SK-MEL-5 (cell line): ENCODE measurements around the gene FNIP1. TPM values are rescaled to one million over a fixed set of nuclear protein-coding genes. Genes with fewer than 3 reads are reported as not detected.
A peak's percentile ranks its signal among the peaks of the same experiment; 100 is the strongest.

ENCODE experiments used
- DNase-seq: peaks from one replicate; pipeline ENCODE4 v3.0.0-alpha.2; 2016; ENCODE audit warnings: low read depth, low spot score
- in situ Hi-C: cut with HindIII; loops from 2 replicates; pipeline ENCODE4 v1.10.0; 2016; ENCODE audit warnings: low sequenced_read_pairs, high pct_unique_total_duplicates, low pct_unique_long_range_greater_than_20kb
- total RNA-seq: library from RNA; depleted of rRNA; stranded (reverse); fragments of >200 nt; shearing (Covaris generic); gene quantifications from 2 replicates; pipeline ENCODE4 v1.2.3, GENCODE V29; 2014

FNIP1 gene
- total RNA-seq, 1 experiment from 2014 or later, result 36.2 TPM

- in situ Hi-C loops, result no loop called here
- DNase-seq, result no peak
Observed at GRCh38 chr5:131672776-131673175, 124.0 kb downstream of the FNIP1 start.

DNA sequence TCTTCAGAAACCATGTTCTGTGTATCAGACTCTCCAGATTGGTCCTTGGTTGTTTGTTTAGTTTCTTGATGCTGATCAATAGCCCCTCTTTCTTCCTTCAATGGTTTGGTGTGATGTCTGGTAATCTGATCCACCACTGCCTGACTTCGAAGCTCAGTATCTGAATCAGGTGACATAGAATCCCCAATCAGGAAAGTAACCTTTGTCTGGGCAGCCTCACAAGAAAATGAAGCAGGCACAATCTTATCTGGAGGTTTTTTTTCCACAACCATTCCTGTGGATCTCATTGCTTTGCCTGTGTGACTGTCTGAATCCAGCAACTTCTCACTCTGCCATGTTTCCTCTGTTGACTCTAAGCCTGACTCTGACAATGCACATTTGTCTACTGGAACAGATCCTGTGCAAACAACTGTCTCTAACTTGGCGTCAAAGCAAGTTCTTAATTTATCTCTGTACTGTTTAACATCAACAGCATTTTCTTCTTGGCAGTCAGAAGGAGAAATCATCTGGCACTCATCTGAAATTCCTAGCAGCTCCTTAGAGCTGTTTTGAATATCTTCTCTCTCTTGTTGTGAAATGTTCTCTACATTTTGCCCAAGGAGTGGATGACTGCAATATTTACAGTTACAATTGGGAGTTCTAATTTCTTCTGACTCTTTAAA lies 124.7 kb downstream of the FNIP1 start:
- peak; percentile 64 for DNase-seq
- in situ Hi-C loops, result no loop called here

- in situ Hi-C loops, result no loop called here
- DNase-seq, result peak; percentile 78
Observed at GRCh38 chr5:131671409-131671808, 125.4 kb downstream of the FNIP1 start.

- no peak for DNase-seq
- in situ Hi-C loops, result no loop called here
Observed at GRCh38 chr5:131664929-131665328, 131.9 kb downstream of the FNIP1 start.

- no peak for DNase-seq
- in situ Hi-C loops, result no loop called here
Observed at GRCh38 chr5:131661933-131662332, 134.9 kb downstream of the FNIP1 start.

DNA sequence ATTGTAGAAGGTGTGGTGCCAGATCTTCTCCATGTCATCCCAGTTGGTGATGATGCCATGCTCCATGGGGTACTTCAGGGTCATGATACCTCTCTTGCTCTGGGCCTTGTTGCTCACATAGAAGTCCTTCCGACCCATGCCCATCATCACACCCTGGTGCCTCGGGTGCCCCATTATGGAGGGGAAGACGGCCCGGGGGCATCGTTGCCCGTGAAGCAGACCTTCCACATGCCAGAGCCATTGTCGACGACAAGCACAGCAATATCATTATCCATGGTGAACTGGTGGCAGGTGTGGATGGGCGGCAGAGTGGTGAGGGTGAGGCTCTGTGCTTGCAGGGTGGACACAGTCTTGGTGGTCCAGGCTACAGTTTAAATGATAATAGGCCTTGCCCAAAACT lies 137.0 kb downstream of the FNIP1 start:
- no peak for DNase-seq
- in situ Hi-C loops, result no loop called here

- in situ Hi-C loops, result no loop called here
Observed at GRCh38 chr5:131659290-131659689, 137.5 kb downstream of the FNIP1 start.

DNA sequence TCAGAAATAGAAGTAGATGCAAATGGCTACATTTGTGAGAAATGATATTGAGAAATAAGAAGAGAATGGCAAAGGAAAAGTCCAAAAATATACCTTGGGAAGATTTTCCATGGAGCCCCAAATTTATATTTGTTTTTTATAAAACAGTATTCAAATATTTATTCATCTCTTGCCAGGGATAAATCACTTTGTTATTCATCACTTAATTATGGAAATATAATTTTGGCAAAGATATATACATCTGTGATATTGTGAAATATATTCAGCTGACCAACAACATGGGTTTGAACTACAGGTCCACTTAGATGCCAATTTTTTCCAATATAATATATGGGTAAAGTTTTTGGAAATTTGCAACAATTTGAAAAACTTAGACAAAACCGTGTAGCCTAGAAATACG lies 142.0 kb downstream of the FNIP1 start:
- no peak for DNase-seq
- in situ Hi-C loops, result no loop called here

More at GRCh38 chr5:131659290-131659689, 137.5 kb downstream of the FNIP1 start:
- DNase-seq, result no peak

DNA sequence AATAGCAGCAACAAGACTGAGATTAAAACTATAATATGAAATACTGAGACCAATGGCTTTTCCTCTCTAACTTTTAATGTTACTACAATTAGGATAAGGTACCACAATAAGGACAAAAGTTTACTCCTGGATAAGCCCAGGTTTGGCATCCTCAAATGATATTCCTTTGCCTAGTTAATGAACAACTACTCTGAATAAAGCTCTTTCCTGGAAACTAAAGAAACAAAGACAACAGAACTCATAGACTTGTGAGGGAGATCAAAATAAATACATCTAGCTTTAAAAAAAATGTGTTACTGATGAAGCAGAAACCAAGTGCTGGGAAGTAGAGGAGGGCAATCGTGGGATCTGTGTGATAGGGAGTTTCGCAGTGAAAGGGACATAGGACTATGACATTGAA lies 142.5 kb downstream of the FNIP1 start:
- DNase-seq, result no peak
- in situ Hi-C loops, result no loop called here

- no peak for DNase-seq
- in situ Hi-C loops, result no loop called here
Observed at GRCh38 chr5:131649161-131649560, 147.7 kb downstream of the FNIP1 start.

DNA sequence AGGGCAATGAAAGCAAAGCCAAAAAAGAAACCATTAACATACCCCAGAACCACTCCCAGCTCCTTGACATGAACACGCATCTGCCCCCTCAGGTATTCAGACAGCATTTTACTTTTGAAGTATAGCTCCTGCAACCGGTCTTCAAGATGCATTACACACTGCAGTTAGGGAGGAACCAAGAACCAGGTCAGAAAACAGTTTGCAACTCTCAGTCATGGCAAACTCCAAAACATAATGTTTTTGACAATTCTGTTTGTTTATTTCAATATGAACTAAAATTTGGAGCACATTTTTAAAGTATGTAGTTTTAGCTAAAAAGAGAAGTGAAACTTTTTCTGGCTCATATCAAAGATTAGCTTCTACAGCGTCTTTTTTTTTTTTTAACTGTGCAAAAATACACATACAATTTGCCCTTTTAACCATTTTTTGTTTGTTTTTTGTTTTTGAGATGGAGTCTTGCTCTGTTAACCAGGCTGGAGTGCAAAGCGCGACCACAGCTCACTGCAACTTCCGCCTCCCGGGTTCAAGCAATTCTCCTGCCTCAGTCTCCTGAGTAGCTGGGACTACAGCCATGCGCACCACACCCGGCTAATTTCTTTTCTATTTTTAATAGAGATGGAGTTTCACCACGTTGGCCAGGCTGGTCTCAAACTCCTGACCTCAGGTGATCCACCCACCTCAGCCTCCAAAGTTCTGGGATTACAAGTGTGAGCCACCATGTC lies 149.6 kb downstream of the FNIP1 start:
- in situ Hi-C loops, result no loop called here
- DNase-seq, result no peak

DNA sequence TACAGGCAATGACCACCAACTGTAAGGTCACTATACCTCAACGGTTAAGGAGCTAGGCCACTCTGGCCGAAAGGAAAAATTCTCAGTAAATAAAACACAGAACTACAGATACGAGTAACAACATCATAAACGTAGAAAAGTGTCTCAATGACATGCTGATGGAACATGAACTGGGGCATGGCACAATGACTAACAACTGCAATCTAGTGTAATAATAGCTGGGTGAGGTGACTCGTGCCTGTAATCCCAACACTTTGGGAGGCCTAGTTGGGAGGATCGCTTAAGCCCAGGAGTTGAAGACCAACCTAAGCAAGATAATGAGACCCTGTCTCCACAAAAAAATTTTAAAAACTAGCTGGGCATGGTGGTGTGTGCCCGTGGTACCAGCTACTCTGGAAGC lies 152.0 kb downstream of the FNIP1 start:
- DNase-seq, result no peak
- in situ Hi-C loops, result no loop called here

GRCh38 chr5:131644370-131644769 lies 152.4 kb downstream of the FNIP1 start:
- in situ Hi-C loops, result no loop called here

GRCh38 chr5:131641494-131641893 lies 155.3 kb downstream of the FNIP1 start:
- no peak for DNase-seq
- in situ Hi-C loops, result no loop called here

More at GRCh38 chr5:131644370-131644769, 152.4 kb downstream of the FNIP1 start:
- DNase-seq, result no peak

DNA sequence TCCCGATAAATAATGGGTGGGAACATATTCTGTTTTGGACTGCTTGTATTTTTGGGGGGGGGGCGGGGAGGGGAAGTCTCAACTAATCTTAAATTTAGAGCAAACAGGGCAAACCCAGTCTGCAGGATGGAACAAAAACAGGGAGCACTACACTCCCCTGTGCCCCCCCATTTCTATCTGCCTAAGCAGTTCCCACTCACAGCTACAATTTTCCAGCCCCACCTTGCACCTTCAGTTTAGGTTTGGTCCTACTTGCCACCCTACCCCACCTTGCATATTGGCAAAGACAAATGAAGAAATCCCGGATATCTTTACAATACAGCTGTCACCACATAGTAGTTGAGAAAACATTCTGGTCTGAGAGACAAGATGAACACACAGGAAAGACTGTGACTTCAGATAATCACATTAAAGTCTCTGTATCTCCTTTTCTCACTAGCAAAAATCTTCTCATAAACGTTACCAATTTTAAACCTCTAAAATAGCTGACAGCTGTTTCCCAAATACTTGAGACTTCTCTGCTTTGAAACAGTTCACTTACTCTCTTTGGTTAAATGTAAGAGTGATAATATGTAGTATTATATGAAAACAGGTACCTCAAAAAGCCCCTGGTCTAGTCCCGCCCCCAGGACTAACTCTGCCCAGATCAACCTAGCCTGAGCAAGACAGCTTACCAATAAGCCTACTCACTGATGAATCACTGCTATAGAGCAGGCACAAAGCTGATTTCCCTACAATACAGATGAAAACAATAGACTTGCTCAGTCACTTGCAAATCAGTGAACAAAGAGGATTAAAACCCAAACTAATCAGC lies 156.6 kb downstream of the FNIP1 start:
- no peak for DNase-seq

GRCh38 chr5:131639148-131639547 lies 157.7 kb downstream of the FNIP1 start:
- in situ Hi-C loops, result no loop called here
- no peak for DNase-seq

More for the DNA sequence above, 156.6 kb downstream of the FNIP1 start:
- in situ Hi-C loops, result no loop called here

- no peak for DNase-seq
- in situ Hi-C loops, result no loop called here
Observed at GRCh38 chr5:131637694-131638093, 159.1 kb downstream of the FNIP1 start.
